GM23248 (cell line): ENCODE results near the gene OR2B2.
"Not testable (repeated sequence)": the region's sequence is repeated elsewhere in the genome, so short reads cannot be mapped to it uniquely, and the experiment has no call there.

Experiments
- EZH2 ChIP-seq: fragments of 200-600 bp; sonication (generic); IDR thresholded peaks from 2 replicates; pipeline ENCODE4 v1.6.1; 2018; ENCODE audit warnings: antibody characterized with exemption, mild to moderate bottlenecking; ENCODE audit not compliant: insufficient read depth, poor library complexity, severe bottlenecking
- EZH2phosphoT487 ChIP-seq: fragments of 200-600 bp; sonication (generic); IDR thresholded peaks from 2 replicates; pipeline ENCODE4 v1.6.1; 2018; ENCODE audit warnings: antibody characterized with exemption, moderate library complexity, mild to moderate bottlenecking, low read depth; ENCODE audit not compliant: insufficient read depth

- TF ChIP-seq EZH2phosphoT487, EZH2: not testable (repeated sequence)
These were observed 15.8 kb upstream of the OR2B2 start for GRCh38 chr6:27928041-27928440.
